K562 (cell line): Measurements from ENCODE around the gene DGCR6L. TPM values are rescaled to one million over a fixed set of nuclear protein-coding genes. Genes with fewer than 3 reads are reported as not detected.
"Not testable (repeated sequence)": the region's sequence is repeated elsewhere in the genome, so short reads cannot be mapped to it uniquely, and the experiment has no call there.

Source experiments
- ATAC-seq: fragments of 200-7000 bp; cut with Tn5 transposase; 3 replicates; pipeline ENCODE4 v1.9.1; 2020; ENCODE audit warnings: moderate library complexity
- BruUV-seq: library from RNA; stranded (reverse); fragments of 400-500 nt; replicated peaks from 2 replicates; lab custom pipeline; 2021; lab: Mats Ljungman, UMichigan
- CTCF ChIA-PET: fragments of 300-600 bp; formaldehyde crosslinking; extraction: SDS; loops from one replicate; lab custom pipeline; 2021; ENCODE audit warnings: low intra/inter-chr PET ratio; lab: Yijun Ruan, JAX
- POLR2A ChIA-PET: fragments of 300-600, 350-650 bp; sonication (Branson Sonifier 250); formaldehyde crosslinking; extraction: SDS; loops from one replicate; lab custom pipeline; 2021; ENCODE audit warnings: antibody characterized with exemption, inconsistent platforms; lab: Yijun Ruan, JAX
- DNase-seq, 4 experiments: peaks; one replicate each; pipeline versions ENCODE4 v3.0.0 to v3.0.0-alpha.2; 2011 to 2018; ENCODE audit warnings: low spot score in 3 of 4, mixed read lengths in 3 of 4; ENCODE audit errors: extremely low read depth in 1 of 4
- FAIRE-seq: peaks from 2 replicates; lab custom pipeline; 2011; peaks lifted over from hg19 to GRCh38; lab: Jason Lieb, UNC
- H2AFZ ChIP-seq: 2 replicates; pipeline ENCODE4 v1.6.0; 2011; ENCODE audit warnings: low read depth, low read length, control low read depth, inconsistent platforms
- H3K27ac ChIP-seq: fragments of 200-600 bp; 3 replicates; pipeline ENCODE4 v1.8.0; 2011; ENCODE audit warnings: low read depth, mild to moderate bottlenecking, control low read depth, inconsistent platforms, low read length, moderate library complexity, mixed read lengths; ENCODE audit errors: extremely low read depth
- H3K27me3 ChIP-seq, 2 experiments: fragments of 300-600 bp in 1 of 2; 2 replicates in 1 of 2; 3 replicates in 1 of 2; pipeline versions ENCODE4 v1.6.0 to v1.8.0; 2011; ENCODE audit warnings: inconsistent platforms in 2 of 2, low read length in 2 of 2, mild to moderate bottlenecking in 1 of 2, mixed read lengths in 1 of 2, moderate library complexity in 1 of 2; ENCODE audit not compliant: control insufficient read depth in 2 of 2, insufficient read depth in 2 of 2
- H3K36me3 ChIP-seq: fragments of 300-600 bp; 3 replicates; pipeline ENCODE4 v1.8.0; 2011; ENCODE audit warnings: mild to moderate bottlenecking, low read length, inconsistent platforms; ENCODE audit not compliant: control insufficient read depth, insufficient read depth
- H3K4me1 ChIP-seq, 2 experiments: fragments of 200-600 bp in 1 of 2; replicated peaks in 1 of 2; 2 replicates in 1 of 2; 3 replicates in 1 of 2; pipeline versions ENCODE4 v1.5.1 to v1.8.0; 2011; ENCODE audit warnings: inconsistent platforms in 2 of 2, low read length in 2 of 2, mild to moderate bottlenecking in 1 of 2, mixed read lengths in 1 of 2, moderate library complexity in 1 of 2; ENCODE audit not compliant: control insufficient read depth in 2 of 2, insufficient read depth in 2 of 2
- H3K4me2 ChIP-seq: 2 replicates; pipeline ENCODE4 v1.6.1; 2011; ENCODE audit warnings: low read length, control low read depth, inconsistent platforms, mixed read lengths; ENCODE audit not compliant: insufficient read depth
- H3K4me3 ChIP-seq: fragments of 200-600 bp; sonication (generic), shearing (Covaris generic); 2 replicates; pipeline ENCODE4 v1.5.1; 2016; ENCODE audit warnings: control low read depth, inconsistent platforms
- H3K79me2 ChIP-seq: fragments of 200-600 bp; 3 replicates; pipeline ENCODE4 v1.8.0; 2011; ENCODE audit warnings: low read length, inconsistent platforms; ENCODE audit not compliant: control insufficient read depth, insufficient read depth
- H3K9ac ChIP-seq, 2 experiments: 2 replicates each; pipeline versions ENCODE4 v1.6.0 to v1.6.1; 2011; ENCODE audit warnings: low read depth in 2 of 2, low read length in 2 of 2, control low read depth in 1 of 2, inconsistent platforms in 1 of 2, mild to moderate bottlenecking in 1 of 2, mixed read lengths in 1 of 2; ENCODE audit not compliant: insufficient read depth in 1 of 2
- H3K9me1 ChIP-seq: one replicate; pipeline ENCODE4 v1.6.0; 2011; ENCODE audit warnings: inconsistent platforms, mild to moderate bottlenecking, low read length, moderate library complexity; ENCODE audit not compliant: control insufficient read depth, insufficient read depth
- H3K9me3 ChIP-seq: replicated peaks from 2 replicates; pipeline ENCODE4 v1.5.1; 2011; ENCODE audit warnings: low read depth, low read length, inconsistent platforms; ENCODE audit not compliant: control insufficient read depth, insufficient read depth
- H4K20me1 ChIP-seq: replicated peaks from 2 replicates; pipeline ENCODE4 v1.6.1; 2011; ENCODE audit warnings: low read length, inconsistent platforms, mixed read lengths; ENCODE audit not compliant: control insufficient read depth, insufficient read depth
- EGR1 ChIP-seq: fragments of 450-650 bp; conservative IDR thresholded peaks from 2 replicates; pipeline ENCODE4 v1.6.1; 2017; ENCODE audit warnings: mild to moderate bottlenecking
- ZNF740 ChIP-seq, 3 experiments: fragments of 200-800 bp in 1 of 3; sonication (Bioruptor generic) in 1 of 3; sonication (generic) in 1 of 3; formaldehyde crosslinking in 1 of 3; IDR thresholded peaks; 2 replicates each; pipeline versions ENCODE4 v1.6.1 to v1.8.0; 2016 to 2022; ENCODE audit warnings: mild to moderate bottlenecking in 2 of 3, missing compliant biosample characterization in 2 of 3, missing genetic modification characterization in 2 of 3, missing genetic modification reagents in 1 of 3
- WGBS: fragments of 100-300 bp; shearing (Covaris generic); methylation state at CpG from one replicate; pipeline ENCODE4 v1.1.6; 2016; ENCODE audit warnings: low coverage, mixed read lengths; ENCODE audit not compliant: insufficient coverage; ENCODE audit errors: missing lambda C conversion rate; 5-methylcytosine and 5-hydroxymethylcytosine counted together
- in situ Hi-C: fragments of 300-500 bp; cut with MboI; formaldehyde crosslinking; loops from 4 replicates; pipeline ENCODE4 v1.15.0; 2018; ENCODE audit warnings: inconsistent platforms, mixed read lengths
- intact Hi-C: fragments of 100-400 bp; cut with micrococcal nuclease; formaldehyde crosslinking; loops from 2 replicates; pipeline ENCODE4 v1.14.2; 2022
- polyA plus RNA-seq, 8 experiments: library from polyadenylated mRNA; depleted of rRNA in 4 of 8; stranded (reverse) in 5 of 8; unstranded in 3 of 8; fragments of >200 nt; fragmentation: Nextera tagmentation in 2 of 8; fragmentation: Illumina TruSeq in 1 of 8; extraction: Ambion mirVana in 2 of 8; extraction: Trizol in 1 of 8; gene quantifications; 2 replicates each; pipeline versions ENCODE4 v1.2.1 to v1.2.3, GENCODE V29; 2011 to 2014; ENCODE audit warnings: inconsistent platforms in 1 of 8, missing spikeins in 1 of 8
- total RNA-seq, 7 experiments: library from RNA; depleted of rRNA in 6 of 7; stranded (reverse); fragments of >200 nt in 6 of 7; fragmentation: Illumina TruSeq in 2 of 7; extraction: Trizol in 2 of 7; gene quantifications; 2 replicates each; pipeline versions ENCODE4 v1.2.1 to v1.2.3, GENCODE V29; 2011 to 2021; ENCODE audit warnings: low replicate concordance in 1 of 7

Gene DGCR6L
- total and polyA plus RNA-seq, 9 of the 15 experiments (the other 6 are each of a cell fraction or from before 2014, with no cell fraction given) = 3.6 to 151 (median 51.0) TPM

- H3K27ac ChIP-seq; H3K36me3 ChIP-seq; H3K9ac ChIP-seq; BruUV-seq; CTCF ChIA-PET; H3K79me2 ChIP-seq; H3K9me3 ChIP-seq; H3K4me2 ChIP-seq; H2AFZ ChIP-seq; intact Hi-C loops; FAIRE-seq; H3K4me3 ChIP-seq; DNase-seq; ATAC-seq; TF ChIP-seq ZNF740 (tag; IDR thresholded peaks at IDR 0.05): not testable (repeated sequence)
- Histone ChIP-seq H4K20me1 (peaks cover 19% of the 10 kb centered on the region), H3K9me1 (peaks cover 12% of the 10 kb centered on the region), H3K4me1 (peaks cover 8 to 45% of the 10 kb centered on the region in 2 experiments), H3K27me3 (peaks cover 50 to 82% of the 10 kb centered on the region in 2 experiments)
- POLR2A ChIA-PET = interaction anchor here (1.5 kb wide), 1 partner anchor 10 kb away, joined by 4 read pairs; no protein-coding TSS in a partner anchor
- in situ Hi-C loops = loop anchor here (25.0 kb wide), 1 partner anchor 1891 kb away; no protein-coding TSS in a partner anchor
- 0 out of 2 replicates have a peak, but pooled peaks have one; percentile 40 for TF ChIP-seq EGR1
- TF ChIP-seq ZNF740 (CRISPR knock-in tag; IDR thresholded peaks at IDR 0.05) = 0 out of 2 replicates have a peak, but pooled peaks have one; percentile 2
- WGBS = under 1% methylated on average over 7 of the region's 7 CpGs
Measured at GRCh38 chr22:20303229-20303534, 16.7 kb downstream of the DGCR6L start.
